Gastroesophageal sphincter (tissue), 3 donors: Measurements from ENCODE around the gene GP5.

Source experiments
- CTCF ChIP-seq, 4 experiments: fragments of 200-600 bp in 2 of 4; fragments of 450-650 bp in 2 of 4; sonication (generic) in 1 of 4; IDR thresholded peaks; one replicate each; pipeline ENCODE4 v1.5.1; 2017 to 2019; ENCODE audit warnings: antibody characterized with exemption in 4 of 4, mild to moderate bottlenecking in 2 of 4, moderate library complexity in 2 of 4
- EP300 ChIP-seq: sonication (generic); formaldehyde crosslinking; IDR thresholded peaks from one replicate; pipeline ENCODE4 v1.6.1; 2017; ENCODE audit warnings: antibody characterized with exemption, mild to moderate bottlenecking
- POLR2A ChIP-seq, 2 donors: fragments of 450-650 bp; IDR thresholded peaks; one replicate each; pipeline ENCODE4 v1.6.1; 2017; ENCODE audit warnings: antibody characterized with exemption in 2 of 2, mild to moderate bottlenecking in 2 of 2, moderate library complexity in 1 of 2
- POLR2AphosphoS5 ChIP-seq: sonication (generic); formaldehyde crosslinking; IDR thresholded peaks from one replicate; pipeline ENCODE4 v1.6.1; 2017; ENCODE audit warnings: antibody characterized with exemption

GRCh38 chr3:194447657-194448056 is 48.6 kb upstream of the GP5 start:
- no peak for TF ChIP-seq CTCF (IDR thresholded peaks at IDR 0.05)
- TF ChIP-seq POLR2A (IDR thresholded peaks at IDR 0.05): no peak
- TF ChIP-seq POLR2AphosphoS5: no peak
- TF ChIP-seq EP300: no peak
